Smooth muscle cell (in vitro differentiated cells): ENCODE measurements around the gene GRIK4. TPM values are rescaled to one million over a fixed set of nuclear protein-coding genes. Genes with fewer than 3 reads are reported as not detected.

ENCODE experiments used
- DNase-seq: peaks from one replicate; lab custom pipeline; 2025; ENCODE audit not compliant: unreplicated experiment; lab: John Stamatoyannopoulos, UW
- H2AFZ ChIP-seq: fragments of 200-600 bp; sonication (generic); 2 replicates; pipeline ENCODE4 v1.6.0; 2016; ENCODE audit warnings: antibody characterized with exemption, low read depth, mild to moderate bottlenecking
- H3F3A ChIP-seq: fragments of 200-600 bp; sonication (generic); 2 replicates; pipeline ENCODE4 v1.6.0; 2017; ENCODE audit warnings: antibody characterized with exemption, low read depth
- H3K27ac ChIP-seq: fragments of 200-600 bp; sonication (generic); 2 replicates; pipeline ENCODE4 v1.5.1; 2016; ENCODE audit warnings: low read depth, mild to moderate bottlenecking
- H3K27me3 ChIP-seq: fragments of 200-600 bp; sonication (generic); 2 replicates; pipeline ENCODE4 v1.6.1; 2016; ENCODE audit warnings: low read depth, mild to moderate bottlenecking
- H3K36me3 ChIP-seq: fragments of 200-600 bp; sonication (generic); 2 replicates; pipeline ENCODE4 v1.5.1; 2016; ENCODE audit warnings: low read depth
- H3K4me1 ChIP-seq: fragments of 200-600 bp; sonication (generic); 2 replicates; pipeline ENCODE4 v1.5.1; 2016; ENCODE audit warnings: low read depth
- H3K4me2 ChIP-seq: fragments of 200-600 bp; sonication (generic); 2 replicates; pipeline ENCODE4 v1.6.0; 2016; ENCODE audit warnings: mild to moderate bottlenecking
- H3K4me3 ChIP-seq: fragments of 200-600 bp; sonication (generic); 2 replicates; pipeline ENCODE4 v1.5.1; 2016; ENCODE audit warnings: mild to moderate bottlenecking
- H3K79me2 ChIP-seq: fragments of 200-600 bp; sonication (generic); 2 replicates; pipeline ENCODE4 v1.6.0; 2016; ENCODE audit warnings: low read depth, mild to moderate bottlenecking
- H3K9ac ChIP-seq: fragments of 200-600 bp; sonication (generic); 2 replicates; pipeline ENCODE4 v1.6.0; 2016; ENCODE audit warnings: low read depth
- H3K9me3 ChIP-seq: fragments of 200-600 bp; sonication (generic); replicated peaks from 2 replicates; pipeline ENCODE4 v1.5.1; 2016; ENCODE audit warnings: low read depth
- H4K20me1 ChIP-seq: fragments of 200-600 bp; sonication (generic); 2 replicates; pipeline ENCODE4 v1.6.0; 2016; ENCODE audit warnings: low read depth
- WGBS: methylation state at CpG from one replicate; pipeline ENCODE4 v1.1.7; 2016; ENCODE audit warnings: low lambda C conversion rate; 5-methylcytosine and 5-hydroxymethylcytosine counted together
- polyA plus RNA-seq: library from polyadenylated mRNA; unstranded; fragments of >200 nt; fragmentation: Nextera tagmentation; extraction: Ambion mirVana; gene quantifications from 2 replicates; pipeline ENCODE4 v1.2.1, GENCODE V29; 2016
- total RNA-seq: library from RNA; depleted of rRNA; stranded (reverse); fragments of >200 nt; gene quantifications from 2 replicates; pipeline ENCODE4 v1.2.3, GENCODE V29; 2014
- TF ChIP-seq, protein P1 (sequence below): fragments of 200-600 bp; sonication (generic); IDR thresholded peaks from 2 replicates; pipeline ENCODE4 v1.5.1; 2017; ENCODE audit warnings: borderline replicate concordance, mild to moderate bottlenecking, antibody characterized with exemption; ENCODE audit not compliant: insufficient read depth, poor library complexity, severe bottlenecking

Gene GRIK4
- total and polyA plus RNA-seq, 2 experiments from 2014 or later: not detected

DNA sequence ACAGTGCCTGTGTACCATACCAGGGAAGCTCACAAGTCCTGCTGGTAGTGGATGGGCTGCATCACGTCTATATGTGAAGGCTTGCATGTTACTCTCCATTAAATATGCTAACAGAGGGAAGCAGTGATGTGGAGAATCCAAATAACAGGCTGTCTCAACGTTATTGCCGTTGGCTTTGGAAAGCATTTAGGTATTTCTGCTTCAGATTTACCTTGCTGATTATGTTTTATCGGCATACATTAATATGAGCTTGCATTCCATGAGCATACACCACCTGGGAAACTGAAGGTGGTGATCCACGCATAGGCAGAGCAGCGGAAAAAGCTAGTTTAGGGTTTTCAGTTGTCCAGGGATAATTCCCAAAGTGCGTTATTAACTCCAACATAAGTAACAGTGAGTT is 175.0 kb downstream of the GRIK4 start:
- peaks cover 50% of the 10 kb centered on the region for H3K27me3 ChIP-seq
- H3K79me2 ChIP-seq: no peaks in the 10 kb centered on the region
- no peaks in the 10 kb centered on the region for H3K9me3 ChIP-seq
- no peak for DNase-seq
- no peaks in the 10 kb centered on the region for H3K4me1 ChIP-seq
- TF ChIP-seq, protein P1, sequence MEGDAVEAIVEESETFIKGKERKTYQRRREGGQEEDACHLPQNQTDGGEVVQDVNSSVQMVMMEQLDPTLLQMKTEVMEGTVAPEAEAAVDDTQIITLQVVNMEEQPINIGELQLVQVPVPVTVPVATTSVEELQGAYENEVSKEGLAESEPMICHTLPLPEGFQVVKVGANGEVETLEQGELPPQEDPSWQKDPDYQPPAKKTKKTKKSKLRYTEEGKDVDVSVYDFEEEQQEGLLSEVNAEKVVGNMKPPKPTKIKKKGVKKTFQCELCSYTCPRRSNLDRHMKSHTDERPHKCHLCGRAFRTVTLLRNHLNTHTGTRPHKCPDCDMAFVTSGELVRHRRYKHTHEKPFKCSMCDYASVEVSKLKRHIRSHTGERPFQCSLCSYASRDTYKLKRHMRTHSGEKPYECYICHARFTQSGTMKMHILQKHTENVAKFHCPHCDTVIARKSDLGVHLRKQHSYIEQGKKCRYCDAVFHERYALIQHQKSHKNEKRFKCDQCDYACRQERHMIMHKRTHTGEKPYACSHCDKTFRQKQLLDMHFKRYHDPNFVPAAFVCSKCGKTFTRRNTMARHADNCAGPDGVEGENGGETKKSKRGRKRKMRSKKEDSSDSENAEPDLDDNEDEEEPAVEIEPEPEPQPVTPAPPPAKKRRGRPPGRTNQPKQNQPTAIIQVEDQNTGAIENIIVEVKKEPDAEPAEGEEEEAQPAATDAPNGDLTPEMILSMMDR: no peak
- no peaks in the 10 kb centered on the region for H3F3A ChIP-seq
- no peak overlapping the region for H3K27ac ChIP-seq
- no peak overlapping the region for H3K4me2 ChIP-seq
- 86% methylated on average over 7 of the region's 7 CpGs for WGBS
- H3K4me3 ChIP-seq: no peak overlapping the region
- H2AFZ ChIP-seq: no peak overlapping the region
- H4K20me1 ChIP-seq: no peaks in the 10 kb centered on the region
- no peak overlapping the region for H3K9ac ChIP-seq
- H3K36me3 ChIP-seq: no peaks in the 10 kb centered on the region

DNA sequence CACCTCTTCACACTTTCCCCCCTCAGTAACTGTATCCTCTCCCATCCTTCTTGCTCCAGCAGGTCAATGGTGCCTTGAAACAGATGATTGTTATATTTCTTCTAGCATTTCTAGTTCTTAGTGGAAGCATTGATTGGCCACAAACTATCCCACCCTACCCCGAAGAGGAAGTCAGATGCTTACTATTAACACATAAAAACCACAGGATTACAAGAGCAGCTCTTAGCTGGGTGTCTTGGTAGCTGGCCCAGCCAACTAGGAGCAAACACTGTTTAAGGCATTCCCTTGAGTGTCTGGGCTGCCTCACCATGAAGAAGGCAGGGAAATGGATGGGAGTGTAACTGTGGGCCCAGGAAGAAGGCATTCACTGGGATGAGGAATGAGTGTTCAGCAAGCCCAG is 176.6 kb downstream of the GRIK4 start:
- Histone ChIP-seq H3K9ac (no peak overlapping the region), H3K36me3 (no peaks in the 10 kb centered on the region), H4K20me1 (no peaks in the 10 kb centered on the region), H3K4me1 (no peaks in the 10 kb centered on the region), H3K27ac (no peak overlapping the region), H3K9me3 (no peaks in the 10 kb centered on the region), H3K27me3 (peaks cover 50% of the 10 kb centered on the region), H2AFZ (no peak overlapping the region), H3F3A (no peaks in the 10 kb centered on the region), H3K79me2 (no peaks in the 10 kb centered on the region), H3K4me3 (no peak overlapping the region), H3K4me2 (no peak overlapping the region)
- 97% methylated on average over 1 of the region's 1 CpG for WGBS
- no peak for DNase-seq
- TF ChIP-seq, protein P1: no peak

DNA sequence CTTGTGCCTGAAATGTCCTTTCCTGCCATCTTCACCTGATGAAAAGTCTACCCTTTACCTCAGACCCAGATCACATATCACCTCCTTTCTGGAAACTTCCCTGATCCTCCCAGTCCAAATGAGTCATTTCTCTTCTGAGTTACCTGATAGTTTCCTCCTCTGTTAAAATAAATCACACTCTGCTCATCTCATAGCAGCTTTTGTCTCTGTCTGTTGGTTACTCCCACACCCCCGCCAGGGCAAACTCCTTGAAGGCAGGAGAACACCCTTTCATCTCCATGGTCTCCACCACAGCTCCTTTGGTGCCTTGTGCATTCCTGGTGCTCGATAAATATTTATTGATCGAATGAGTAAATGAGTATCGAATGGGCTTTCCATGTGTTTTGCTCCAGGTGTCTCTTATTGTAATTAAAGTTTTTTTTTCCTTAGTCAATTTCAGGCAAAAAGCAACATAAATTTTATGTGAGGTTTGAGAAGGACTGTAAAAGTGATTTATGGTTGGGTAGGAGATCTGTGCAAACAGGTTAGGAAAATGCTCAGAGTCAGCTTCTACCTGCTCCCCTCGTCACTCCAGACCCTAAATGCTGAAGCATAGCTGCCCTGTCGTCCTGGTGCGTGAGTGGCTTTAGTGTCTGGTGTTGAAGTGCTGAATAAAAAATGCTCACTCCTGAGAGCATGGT is 178.2 kb downstream of the GRIK4 start:
- DNase-seq: no peak
- Histone ChIP-seq H2AFZ (no peak overlapping the region), H3K27ac (no peak overlapping the region), H3K4me1 (no peaks in the 10 kb centered on the region), H3K36me3 (no peaks in the 10 kb centered on the region), H3K27me3 (peaks cover 46% of the 10 kb centered on the region), H3K4me2 (no peak overlapping the region), H3F3A (no peaks in the 10 kb centered on the region), H3K4me3 (no peak overlapping the region), H3K79me2 (no peaks in the 10 kb centered on the region), H3K9me3 (no peaks in the 10 kb centered on the region), H3K9ac (no peak overlapping the region), H4K20me1 (no peaks in the 10 kb centered on the region)
- 89% methylated on average over 7 of the region's 7 CpGs for WGBS
- TF ChIP-seq, protein P1: no peak

GRCh38 chr11:120690406-120690805 is 178.9 kb downstream of the GRIK4 start:
- TF ChIP-seq, protein P1: no peak
- Histone ChIP-seq H3K4me1 (no peaks in the 10 kb centered on the region), H3K9ac (no peak overlapping the region), H3K4me3 (no peak overlapping the region), H3K36me3 (no peaks in the 10 kb centered on the region), H3K27me3 (peaks cover 45% of the 10 kb centered on the region), H3F3A (no peaks in the 10 kb centered on the region), H3K4me2 (no peak overlapping the region), H4K20me1 (no peaks in the 10 kb centered on the region), H3K79me2 (no peaks in the 10 kb centered on the region), H2AFZ (no peak overlapping the region), H3K27ac (no peak overlapping the region), H3K9me3 (no peaks in the 10 kb centered on the region)
- DNase-seq: no peak
- WGBS: 90% methylated on average over 5 of the region's 5 CpGs
